Measurements from ENCODE around the gene LRCH1. TPM values are rescaled to one million over a fixed set of nuclear protein-coding genes. Genes with fewer than 3 reads are reported as not detected.

Gene LRCH1
- total and polyA plus RNA-seq, 2 experiments from 2014 or later = 3.9 to 9.2 TPM

GRCh38 chr13:46675016-46675415, 122.0 kb downstream of the LRCH1 start:
- Histone ChIP-seq H3K27me3 (ENCODE audit: insufficient read depth) (no peaks in the 10 kb centered on the region), H4K20me1 (replicated peaks; ENCODE audit: insufficient read depth) (no peaks in the 10 kb centered on the region; the same call in 1 of the 2 replicates), H2AFZ (no peak overlapping the region), H3K4me2 (no peak overlapping the region), H3K79me2 (replicated peaks; ENCODE audit: insufficient read depth) (peaks cover 6% of the 10 kb centered on the region), H3F3A (replicated peaks; ENCODE audit: low read depth) (no peaks in the 10 kb centered on the region), H3K36me3 (ENCODE audit: insufficient read depth) (no peaks in the 10 kb centered on the region), H3K4me1 (ENCODE audit: insufficient read depth) (no peaks in the 10 kb centered on the region), H3K9me2 (ENCODE audit: insufficient read depth) (no peaks in the 10 kb centered on the region; the same call in 1 of the 2 replicates), H3K27ac (ENCODE audit: low read depth) (no peak overlapping the region), H3K4me3 (no peak overlapping the region)
- Mint-ChIP-seq H3K27ac (no peak overlapping the region), H3K4me3 (no peak overlapping the region), H3K27me3 (ENCODE audit: insufficient read depth, low read depth, poor library complexity) (no peaks in the 10 kb centered on the region), H3K4me1 (no peaks in the 10 kb centered on the region), H3K36me3 (ENCODE audit: low read depth) (0 out of 3 replicates have a peak, but pooled peaks cover 5% of the 10 kb centered on the region), H3K9me3 (no peaks in the 10 kb centered on the region)
- TF ChIP-seq NANOG (IDR thresholded peaks at IDR 0.05; ENCODE audit: borderline replicate concordance) = no peak
- TF ChIP-seq CREB1 (CRISPR knock-in tag; IDR thresholded peaks at IDR 0.05; ENCODE audit: low read depth) = no peak
- TF ChIP-seq POLR2AphosphoS5 (IDR thresholded peaks at IDR 0.05; ENCODE audit: low read depth) = no peak
- no peak for TF ChIP-seq ZNF331 (CRISPR knock-in tag; IDR thresholded peaks at IDR 0.05; ENCODE audit: low read depth)
- TF ChIP-seq JUNB (IDR thresholded peaks at IDR 0.05; ENCODE audit: unreplicated experiment) = no peak
- no peak for TF ChIP-seq EZH2phosphoT487 (IDR thresholded peaks at IDR 0.05; ENCODE audit: unreplicated experiment)
- no peak for TF ChIP-seq CTCF (conservative IDR thresholded peaks at IDR 0.05; ENCODE audit: low read depth in 2 of 2)
- no peak for TF ChIP-seq EZH2 (IDR thresholded peaks at IDR 0.05; ENCODE audit: low read depth, unreplicated experiment)
- TF ChIP-seq REST (IDR thresholded peaks at IDR 0.05; ENCODE audit: unreplicated experiment) = no peak
- TF ChIP-seq ETS1 (IDR thresholded peaks at IDR 0.05) = no peak
- TF ChIP-seq ZNF462 (CRISPR knock-in tag; IDR thresholded peaks at IDR 0.05) = no peak
- no peak for TF ChIP-seq ZNF114 (CRISPR knock-in tag; IDR thresholded peaks at IDR 0.05)
- TF ChIP-seq STAT1 (IDR thresholded peaks at IDR 0.05; ENCODE audit: unreplicated experiment) = no peak
- DNase-seq (ENCODE audit: low spot score) (no peak), ATAC-seq (no peak)
